NCI-H82 (cell line): ENCODE results near the gene TBC1D10A.

Source experiments
- DNase-seq: peaks from one replicate; lab custom pipeline; 2025; lab: John Stamatoyannopoulos, UW

TBC1D10A gene

GRCh38 chr22:30326706-30327362 is at the start of gene TBC1D10A:
TBC1D10A (minus strand) TSS chr22:30326941; CDS start chr22:30326881, 60 bp downstream.
- DNase-seq = peak; percentile 94

- no peak for DNase-seq
These were observed 48.6 kb upstream of the TBC1D10A start for GRCh38 chr22:30375312-30375849.

GRCh38 chr22:30373331-30374325 is 46.9 kb upstream of the TBC1D10A start:
- DNase-seq = no peak

- no peak for DNase-seq
These were observed 46.2 kb upstream of the TBC1D10A start for GRCh38 chr22:30372915-30373314.

- DNase-seq = no peak
These were observed 45.2 kb upstream of the TBC1D10A start for GRCh38 chr22:30371981-30372380.

GRCh38 chr22:30371321-30371720 is 44.6 kb upstream of the TBC1D10A start:
- DNase-seq = no peak

GRCh38 chr22:30370641-30371230 is 44.0 kb upstream of the TBC1D10A start:
- DNase-seq = no peak

GRCh38 chr22:30368420-30368819 is 41.7 kb upstream of the TBC1D10A start:
- no peak for DNase-seq

GRCh38 chr22:30365891-30366290 is 39.1 kb upstream of the TBC1D10A start:
- DNase-seq = no peak

GRCh38 chr22:30362651-30363281 is 36.0 kb upstream of the TBC1D10A start:
- DNase-seq = no peak

- no peak for DNase-seq
These were observed 35.3 kb upstream of the TBC1D10A start for GRCh38 chr22:30361916-30362650.

GRCh38 chr22:30358541-30358940 is 31.8 kb upstream of the TBC1D10A start:
- DNase-seq = no peak

GRCh38 chr22:30357650-30358215 is 31.0 kb upstream of the TBC1D10A start:
- DNase-seq = no peak

GRCh38 chr22:30357236-30357570 is 30.5 kb upstream of the TBC1D10A start:
- DNase-seq = no peak

GRCh38 chr22:30356449-30357235 is 29.9 kb upstream of the TBC1D10A start, which contains the start of the genes CCDC157 and SF3A1:
CCDC157 (plus strand) TSS chr22:30357007; CDS start chr22:30366001, 8,994 bp downstream.
SF3A1 (minus strand) TSS chr22:30356894; CDS start chr22:30356792, 102 bp downstream.
- peak; percentile 90 for DNase-seq

GRCh38 chr22:30354644-30355043 is 27.9 kb upstream of the TBC1D10A start:
- no peak for DNase-seq

GRCh38 chr22:30351226-30351625 is 24.5 kb upstream of the TBC1D10A start:
- no peak for DNase-seq

- DNase-seq = no peak
These were observed 22.1 kb upstream of the TBC1D10A start for GRCh38 chr22:30348809-30349208.

- no peak for DNase-seq
These were observed 21.7 kb upstream of the TBC1D10A start for GRCh38 chr22:30348404-30348803.
